GM18867 (cell line): Measurements from ENCODE around the gene PLCXD1.
"Not testable (repeated sequence)": the region's sequence is repeated elsewhere in the genome, so short reads cannot be mapped to it uniquely, and the experiment has no call there.

Source experiments
- ATAC-seq: cut with Tn5 transposase; IDR thresholded peaks from one replicate; pipeline ENCODE4 v1.9.1; 2021; ENCODE audit warnings: mild to moderate bottlenecking, moderate library complexity; ENCODE audit not compliant: unreplicated experiment

The PLCXD1 gene

DNA sequence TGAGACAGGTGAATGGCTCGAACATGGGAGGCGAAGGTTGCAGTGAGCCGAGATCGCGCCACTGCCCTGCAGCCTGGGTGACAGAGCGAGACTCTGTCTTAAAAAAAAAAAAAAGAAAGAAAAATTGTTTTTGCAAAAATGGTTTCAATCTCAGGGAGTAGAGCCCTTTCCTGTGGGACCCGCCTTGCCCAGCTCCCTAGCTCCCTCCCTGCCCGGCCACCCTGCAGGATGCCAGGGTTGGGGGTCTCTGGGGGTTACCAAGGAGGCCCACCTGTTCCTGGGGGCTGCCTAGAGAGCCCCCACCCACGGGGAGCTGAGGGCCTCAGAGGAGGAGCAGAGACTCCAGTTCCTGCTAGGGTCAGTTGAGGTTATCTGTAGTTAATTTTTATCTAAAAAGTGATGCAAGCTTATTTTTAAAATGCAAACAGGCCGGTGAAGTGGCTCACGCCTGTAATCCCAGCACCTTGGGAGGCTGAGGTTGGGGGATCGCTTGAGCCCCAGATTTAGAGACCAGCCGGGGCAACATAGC is 18.7 kb upstream of the PLCXD1 start:
- ATAC-seq: no peak

DNA sequence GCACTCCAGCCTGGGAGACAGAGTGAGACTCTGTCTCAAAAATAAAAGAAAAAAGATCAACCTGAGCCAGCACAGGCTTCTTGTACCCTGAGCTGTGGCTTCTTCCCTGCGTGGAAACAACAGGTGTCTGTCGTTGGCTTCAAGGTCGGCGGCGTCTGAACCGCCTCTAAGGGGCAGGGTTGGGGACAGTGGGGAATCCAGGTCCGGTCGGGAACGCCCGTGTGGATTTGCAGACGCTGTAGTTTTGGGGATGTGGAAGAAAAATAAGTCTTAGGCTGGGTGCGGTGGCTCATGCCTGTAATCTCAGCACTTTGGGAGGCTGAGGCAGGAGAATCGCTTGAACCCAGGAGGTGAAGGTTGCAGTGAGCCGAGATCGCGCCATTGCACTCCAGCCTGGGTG is 17.2 kb upstream of the PLCXD1 start:
- ATAC-seq: not testable (repeated sequence)

DNA sequence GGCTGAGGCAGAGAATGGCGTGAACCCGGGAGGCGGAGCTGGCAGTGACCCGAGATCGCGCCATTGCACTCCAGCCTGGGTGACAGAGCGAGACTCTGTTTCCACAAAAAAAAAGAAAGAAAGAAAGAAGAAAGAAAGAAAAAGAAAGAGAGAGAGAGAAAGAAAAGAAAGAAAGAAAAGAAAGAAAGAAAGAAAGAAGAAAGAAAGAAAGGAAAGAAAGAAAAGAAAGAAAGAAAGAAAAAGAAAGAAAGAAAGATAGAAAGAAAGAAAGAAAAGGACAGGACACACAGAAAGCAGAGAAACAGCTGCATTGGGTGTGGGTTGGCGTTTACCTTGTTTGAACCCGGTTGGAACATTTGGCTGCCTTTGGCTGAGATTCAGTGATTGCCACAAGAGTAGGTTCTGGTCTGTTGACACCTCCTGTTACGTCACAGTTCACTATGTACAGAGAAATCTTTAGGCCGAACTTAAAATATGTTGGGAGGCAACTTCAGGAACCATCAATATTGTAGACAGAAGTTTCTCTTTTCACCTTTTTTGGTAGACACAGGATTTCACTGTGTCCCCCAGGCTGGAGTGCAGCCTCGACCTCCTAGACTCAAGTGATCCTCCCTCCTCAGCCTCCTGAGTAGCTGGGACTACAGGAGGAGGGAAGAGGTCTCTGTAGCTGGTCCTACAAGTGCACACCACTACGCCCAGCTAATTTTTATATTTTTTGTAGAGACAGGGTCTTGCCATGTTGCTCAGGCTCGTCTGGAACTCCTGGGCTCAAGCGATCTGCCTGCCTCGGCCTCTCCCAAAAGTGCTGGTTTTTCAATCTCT is 16.3 kb upstream of the PLCXD1 start:
- no peak for ATAC-seq

DNA sequence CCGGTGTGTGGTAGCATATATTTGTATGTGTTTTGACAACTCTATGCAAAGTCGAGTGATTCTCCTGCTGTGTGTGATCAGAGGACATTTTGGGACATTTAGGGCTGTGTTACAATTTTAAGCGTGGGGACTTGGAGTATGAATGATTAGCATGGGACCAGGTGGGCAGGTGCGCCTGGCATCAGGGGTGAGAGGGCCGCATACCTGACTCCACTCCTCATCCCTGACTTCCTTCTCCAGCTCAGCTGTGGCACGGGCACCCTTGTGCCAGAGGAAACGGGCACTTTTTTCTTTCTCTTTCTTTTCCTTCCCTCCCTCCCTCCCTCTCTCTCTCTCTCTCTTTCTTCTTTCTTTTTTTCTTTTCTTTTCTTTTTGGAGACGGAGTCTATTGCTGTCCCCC is 15.7 kb upstream of the PLCXD1 start:
- no peak for ATAC-seq

DNA sequence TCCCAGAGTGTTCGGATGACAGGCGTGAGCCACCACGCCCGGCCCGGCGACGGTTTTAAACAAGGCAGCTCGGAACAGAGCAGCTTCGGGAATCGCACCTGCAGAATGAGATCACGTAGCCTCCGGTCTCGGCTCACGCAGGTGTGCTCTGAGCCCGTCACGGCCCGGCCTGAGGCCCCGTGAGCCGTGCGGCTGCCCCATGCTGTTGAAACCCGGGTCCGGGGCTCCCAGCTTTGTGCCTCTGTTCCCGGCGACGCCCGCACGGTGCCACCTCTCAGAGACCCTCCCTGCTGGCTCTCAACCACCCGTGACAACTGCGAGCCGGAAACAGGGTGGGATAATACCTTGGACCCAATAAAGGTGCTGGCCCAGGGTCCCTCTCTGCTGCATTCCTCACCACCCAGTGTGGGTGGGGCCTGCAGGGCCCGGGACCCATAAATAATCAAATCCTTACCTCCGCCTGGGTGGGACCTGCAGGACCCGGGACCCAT is 13.4 kb upstream of the PLCXD1 start:
- ATAC-seq: no peak

DNA sequence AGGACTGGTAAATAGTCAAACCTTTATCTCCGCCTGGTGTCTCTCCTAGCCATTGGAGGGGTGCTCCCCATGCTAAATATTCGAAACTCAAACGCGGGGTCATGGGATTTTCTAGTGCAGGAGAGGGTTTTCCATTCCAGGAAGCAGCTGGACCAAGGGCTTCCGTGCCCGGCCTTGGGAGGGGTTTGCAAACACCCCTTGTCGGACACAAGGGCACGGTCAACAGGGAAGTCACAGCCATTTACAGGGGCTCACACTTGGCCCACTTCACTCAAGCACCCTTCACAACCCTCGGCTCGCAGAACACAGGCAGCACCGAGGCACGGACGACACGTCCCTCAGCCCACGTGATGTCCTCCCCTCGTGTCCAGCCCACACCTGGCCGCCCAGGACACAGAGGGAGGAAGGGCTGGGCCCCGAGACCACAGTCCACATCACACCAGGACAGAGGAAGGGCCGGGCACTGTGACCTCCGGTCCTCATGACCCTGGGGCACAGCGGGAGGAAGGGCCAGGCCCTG is 10.3 kb upstream of the PLCXD1 start:
- ATAC-seq: no peak

DNA sequence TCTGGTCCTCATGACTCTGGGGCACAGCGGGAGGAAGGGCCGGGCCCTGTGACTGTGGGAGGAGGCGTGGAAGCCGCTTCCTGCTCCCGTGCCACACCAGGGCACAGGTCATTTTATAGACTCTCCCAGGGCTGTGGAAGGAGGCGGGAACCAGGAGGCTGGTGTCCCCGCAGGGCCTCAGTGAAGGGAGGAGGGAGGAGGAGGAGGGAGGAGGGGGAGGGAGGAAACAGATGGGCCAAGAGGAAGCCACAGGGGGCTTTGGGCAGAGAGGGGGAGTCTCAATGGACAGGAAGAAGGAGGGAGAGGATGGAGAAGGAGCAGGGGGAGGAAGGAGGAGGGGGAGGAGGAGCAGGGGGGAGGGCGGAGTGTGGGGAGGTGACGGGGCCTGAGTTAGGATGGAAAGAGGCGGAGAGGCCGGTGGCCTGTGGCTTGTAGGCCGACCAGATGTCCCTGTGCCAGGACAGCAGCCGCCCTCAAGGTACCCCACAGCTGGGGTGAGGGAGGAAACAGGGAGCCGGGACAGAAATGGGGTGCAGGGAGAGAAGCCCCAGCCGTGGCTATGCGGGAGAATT is 6.2 kb upstream of the PLCXD1 start:
- ATAC-seq: no peak

DNA sequence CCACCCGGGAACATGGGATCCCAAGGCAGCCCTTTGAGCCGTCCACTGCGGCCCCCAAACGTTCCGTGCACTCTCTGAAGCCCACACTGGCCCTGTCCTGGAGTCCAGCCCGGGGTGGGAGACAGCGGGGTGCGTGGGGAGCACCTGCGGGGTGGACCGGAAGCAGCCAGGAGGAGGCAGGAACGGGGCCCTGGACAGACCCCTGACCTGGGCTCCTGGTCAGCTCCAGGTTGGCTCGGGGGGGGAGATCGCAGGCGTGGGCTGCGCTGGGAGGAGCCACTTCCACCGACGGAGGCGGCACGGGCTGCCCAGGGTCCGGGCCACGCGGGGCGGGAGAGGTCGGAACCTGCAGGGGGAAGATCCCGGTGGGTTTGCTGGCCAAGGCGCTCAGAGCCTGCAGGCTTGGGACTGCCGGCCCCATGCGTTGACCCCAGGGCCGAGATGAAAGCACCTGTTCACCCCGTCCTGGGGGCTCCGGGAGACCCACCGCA is 5.7 kb upstream of the PLCXD1 start:
- ATAC-seq: peak; percentile 15

DNA sequence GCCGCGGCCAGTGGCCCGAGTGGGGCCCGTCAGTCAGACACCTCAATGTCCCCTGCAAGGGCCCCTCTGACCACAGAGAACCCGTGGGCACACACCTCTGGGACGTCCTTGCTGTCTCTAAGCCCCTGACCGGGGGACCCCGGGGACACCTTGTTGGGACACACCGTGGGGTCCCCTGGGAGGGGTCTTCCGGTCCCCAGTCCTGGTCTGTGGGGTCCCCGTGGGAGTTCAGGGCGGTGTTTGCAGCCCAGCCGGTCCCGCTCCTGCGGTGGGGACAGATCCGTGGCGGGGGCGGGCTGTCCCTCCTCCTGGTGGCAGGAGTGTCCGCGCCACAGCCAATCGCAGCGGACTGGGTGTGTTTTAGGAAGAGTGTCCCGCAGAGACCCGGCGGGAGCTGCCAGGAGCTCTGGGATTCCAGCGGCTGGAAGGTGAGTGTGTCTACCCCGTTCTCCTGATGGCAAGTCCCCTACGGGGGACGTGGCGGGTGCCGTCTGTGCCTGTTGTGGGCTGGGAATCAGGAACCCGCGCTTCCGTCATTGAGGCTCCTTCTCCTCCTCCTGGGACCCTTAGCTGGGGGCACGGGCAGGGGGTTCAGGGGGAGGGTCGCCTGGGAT is 5.1 kb upstream of the PLCXD1 start:
- ATAC-seq: peak; percentile 81

DNA sequence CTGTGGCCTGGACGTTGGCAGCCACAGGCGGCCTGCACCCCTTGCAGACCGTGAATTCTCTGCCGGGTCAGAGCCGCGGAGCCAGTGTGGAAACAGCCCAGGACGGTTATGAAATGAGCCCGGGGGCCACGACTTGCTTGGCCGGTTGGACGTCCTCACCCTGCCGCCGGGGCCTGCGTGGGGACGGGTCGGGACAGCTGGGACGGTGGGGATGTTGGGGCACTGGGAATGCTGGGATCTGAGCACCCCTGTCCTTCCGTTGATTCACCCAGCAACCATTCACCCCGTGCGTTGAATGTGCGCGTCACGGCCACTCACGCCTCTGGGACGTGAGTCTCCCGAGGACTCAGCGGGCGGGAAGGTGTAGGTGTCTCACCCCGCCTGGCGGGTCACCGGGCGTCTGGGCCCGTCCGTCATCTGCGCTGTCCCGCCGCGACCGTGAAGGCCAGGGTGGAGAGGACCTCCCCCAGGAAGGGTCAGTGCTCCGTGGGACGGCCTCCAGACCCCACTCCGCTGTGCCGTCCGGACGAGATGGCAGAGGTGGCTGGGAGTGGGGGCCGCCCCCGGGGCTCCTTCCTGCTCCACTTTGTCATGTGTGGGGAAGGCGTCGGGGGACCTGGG is 4.5 kb upstream of the PLCXD1 start:
- ATAC-seq: peak; percentile 35

DNA sequence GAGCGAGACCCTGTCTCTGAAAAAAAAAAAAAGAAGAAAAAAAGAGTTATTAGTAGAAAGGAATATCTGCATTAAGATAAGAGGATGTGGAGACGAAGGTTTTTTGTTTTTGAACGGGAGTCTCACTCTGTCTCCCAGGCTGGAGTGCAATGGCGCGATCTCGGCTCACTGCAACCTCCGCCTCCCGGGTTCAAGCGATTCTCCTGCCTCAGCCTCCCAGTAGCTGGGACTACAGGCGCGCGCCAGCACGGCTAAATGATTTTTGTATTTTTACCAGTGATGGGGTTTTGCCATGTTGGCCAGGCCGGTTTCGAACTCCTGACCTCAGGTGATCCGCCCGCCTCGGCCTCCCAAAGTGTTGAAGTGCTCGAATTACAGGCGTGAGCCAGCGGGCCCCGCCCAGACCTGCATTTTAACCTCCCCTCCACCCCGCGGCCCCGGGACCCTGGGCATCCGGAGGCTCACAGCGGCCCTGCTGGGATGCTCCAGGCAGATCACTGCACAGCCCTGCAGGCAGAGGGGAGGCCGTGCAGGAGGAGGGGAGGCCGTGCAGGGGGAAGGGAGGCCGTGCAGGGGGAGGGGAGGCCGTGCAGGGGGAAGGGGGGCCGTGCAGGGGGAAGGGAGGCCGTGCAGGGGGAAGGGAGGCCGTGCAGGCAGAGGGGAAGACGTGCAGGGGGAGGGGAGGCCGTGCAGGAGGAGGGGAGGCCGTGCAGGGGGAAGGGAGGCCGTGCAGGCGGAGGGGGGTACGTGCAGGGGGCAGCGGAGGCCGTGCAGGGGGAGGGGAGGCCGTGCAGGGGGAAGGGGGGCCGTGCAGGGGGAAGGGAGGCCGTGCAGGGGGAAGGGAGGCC is 1.2 kb upstream of the PLCXD1 start:
- ATAC-seq: not testable (repeated sequence)

DNA sequence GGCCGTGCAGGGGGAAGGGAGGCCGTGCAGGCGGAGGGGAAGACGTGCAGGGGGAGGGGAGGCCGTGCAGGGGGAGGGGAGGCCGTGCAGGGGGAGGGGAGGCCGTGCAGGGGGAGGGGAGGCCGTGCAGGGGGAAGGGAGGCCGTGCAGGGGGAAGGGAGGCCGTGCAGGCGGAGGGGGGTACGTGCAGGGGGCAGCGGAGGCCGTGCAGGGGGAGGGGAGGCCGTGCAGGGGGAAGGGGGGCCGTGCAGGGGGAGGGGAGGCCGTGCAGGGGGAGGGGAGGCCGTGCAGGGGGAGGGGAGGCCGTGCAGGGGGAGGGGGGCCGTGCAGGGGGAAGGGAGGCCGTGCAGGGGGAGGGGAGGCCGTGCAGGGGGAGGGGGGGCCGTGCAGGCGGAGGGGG is 459 bp upstream of the PLCXD1 start:
- ATAC-seq: not testable (repeated sequence)

DNA sequence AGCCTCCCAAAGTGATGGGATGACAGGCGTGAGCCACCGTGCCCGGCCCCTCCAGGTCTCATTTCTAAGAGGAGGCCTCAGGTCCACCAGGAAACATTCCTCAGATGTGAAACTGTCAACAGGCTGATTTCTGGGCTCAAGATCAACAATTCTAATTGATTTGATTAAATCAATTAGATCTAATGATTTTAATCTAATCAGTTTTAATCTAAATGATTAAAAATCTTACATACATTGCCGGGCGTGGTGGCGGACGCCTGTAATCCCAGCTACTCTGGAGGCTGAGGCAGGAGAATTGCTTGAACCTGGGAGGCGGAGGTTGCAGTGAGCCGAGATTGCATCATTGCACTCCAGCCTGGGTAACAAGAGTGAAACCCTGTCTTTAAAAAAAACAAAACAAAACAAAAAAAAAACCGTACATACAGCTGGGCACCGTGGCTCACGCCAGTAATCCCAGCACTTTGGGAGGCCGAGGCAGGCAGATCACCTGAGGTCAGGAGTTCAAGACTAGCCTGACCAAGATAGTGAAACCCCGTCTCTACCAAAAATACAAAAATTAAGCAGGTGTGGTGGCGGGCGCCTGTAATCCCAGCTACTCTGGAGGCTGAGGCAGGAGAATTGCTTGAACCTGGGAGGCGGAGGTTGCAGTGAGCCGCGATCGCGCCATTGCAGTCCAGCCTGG is 960 bp downstream of the PLCXD1 start:
- not testable (repeated sequence) for ATAC-seq

DNA sequence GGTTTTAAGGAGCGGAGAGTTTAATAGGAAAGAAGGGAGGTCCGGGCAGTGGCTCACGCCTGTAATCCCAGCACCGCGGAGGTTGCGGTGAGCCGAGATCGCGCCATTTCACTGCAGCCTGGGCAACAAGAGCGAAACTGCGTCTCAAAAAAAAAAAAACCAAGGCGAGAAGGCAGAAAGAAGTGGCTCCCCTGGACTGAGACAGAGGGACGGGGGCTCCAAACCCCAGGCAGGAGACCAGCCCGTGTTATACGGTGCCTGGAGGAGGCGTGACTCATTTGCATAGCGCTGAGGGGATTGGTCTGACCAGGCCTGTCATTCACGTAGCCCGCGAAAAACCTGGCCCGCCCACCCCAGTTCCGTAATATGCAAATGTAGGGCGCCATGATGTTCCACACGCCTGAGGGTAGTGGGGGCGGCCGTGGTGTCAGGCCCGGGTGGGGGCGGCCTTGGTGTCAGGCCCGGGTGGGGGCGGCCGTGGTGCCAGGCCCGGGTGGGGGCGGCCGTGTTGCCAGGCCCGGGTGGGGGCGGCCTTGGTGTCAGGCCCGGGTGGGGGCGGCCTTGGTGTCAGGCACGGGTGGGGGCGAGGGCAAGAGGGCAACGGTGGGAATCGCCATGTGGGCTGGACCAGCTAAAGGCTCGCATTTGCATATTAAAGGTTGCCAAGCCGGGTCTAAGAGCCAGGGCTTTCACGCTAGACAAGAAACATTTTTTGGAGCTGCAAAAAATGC is 2.1 kb downstream of the PLCXD1 start:
- ATAC-seq: peak; percentile 99

DNA sequence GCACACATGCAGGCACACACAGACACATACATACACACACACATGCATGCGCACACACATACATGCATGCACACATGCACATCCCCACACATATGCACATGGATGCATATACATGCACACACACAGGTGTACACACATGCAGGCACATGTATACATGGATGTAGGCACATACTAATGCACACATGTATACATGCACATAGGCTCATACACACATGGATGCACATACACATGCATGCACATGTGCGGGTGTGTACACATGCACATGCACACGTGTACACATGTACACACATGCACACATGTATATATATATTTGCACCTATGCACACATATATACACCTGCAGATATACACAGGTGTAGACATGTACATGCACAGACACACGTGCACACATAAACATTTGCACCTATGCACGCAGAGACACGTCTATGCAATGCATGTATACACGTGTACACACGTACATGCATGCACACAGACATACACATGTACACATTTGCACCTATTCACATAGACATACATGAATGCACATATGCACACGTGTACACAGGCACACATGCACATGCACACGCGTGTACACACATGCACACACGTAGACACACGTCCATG is 4.0 kb downstream of the PLCXD1 start:
- ATAC-seq: no peak

DNA sequence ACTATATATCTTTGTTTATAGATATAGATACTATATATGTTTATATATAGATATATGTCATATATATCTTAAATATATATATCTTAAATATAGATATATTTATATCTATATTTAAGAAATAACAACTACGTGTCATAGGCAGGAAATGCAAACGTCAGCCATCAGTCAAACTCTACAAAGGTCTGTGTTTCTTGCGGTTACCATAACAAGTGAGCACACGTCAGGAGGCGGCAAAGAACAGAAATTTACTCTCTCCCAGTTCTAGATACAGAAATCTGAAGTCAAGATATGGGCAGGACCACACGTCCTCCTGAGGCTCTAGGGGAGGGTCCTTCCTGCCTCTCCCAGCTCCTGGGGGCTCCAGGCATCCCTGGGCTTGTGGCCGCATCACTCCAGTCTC is 6.5 kb downstream of the PLCXD1 start:
- ATAC-seq: no peak

DNA sequence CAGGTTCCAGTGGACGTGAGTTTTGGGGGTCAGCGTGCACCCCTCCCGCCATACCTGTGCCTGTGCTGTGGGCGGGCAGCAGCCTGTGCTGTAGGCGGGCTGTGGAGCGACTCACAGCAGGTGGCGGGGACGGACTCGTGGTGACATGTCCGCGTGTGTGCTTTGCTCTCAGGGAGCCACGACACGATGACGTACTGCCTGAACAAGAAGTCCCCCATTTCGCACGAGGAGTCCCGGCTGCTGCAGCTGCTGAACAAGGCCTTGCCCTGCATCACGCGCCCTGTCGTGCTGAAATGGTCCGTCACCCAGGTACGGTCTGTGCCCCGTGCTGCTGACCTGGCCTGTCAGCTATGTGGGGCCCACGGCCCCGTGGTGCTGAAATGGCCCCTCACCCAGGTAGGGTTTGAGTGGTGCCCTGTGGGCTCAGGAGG is 7.4 kb downstream of the PLCXD1 start:
- ATAC-seq: no peak

DNA sequence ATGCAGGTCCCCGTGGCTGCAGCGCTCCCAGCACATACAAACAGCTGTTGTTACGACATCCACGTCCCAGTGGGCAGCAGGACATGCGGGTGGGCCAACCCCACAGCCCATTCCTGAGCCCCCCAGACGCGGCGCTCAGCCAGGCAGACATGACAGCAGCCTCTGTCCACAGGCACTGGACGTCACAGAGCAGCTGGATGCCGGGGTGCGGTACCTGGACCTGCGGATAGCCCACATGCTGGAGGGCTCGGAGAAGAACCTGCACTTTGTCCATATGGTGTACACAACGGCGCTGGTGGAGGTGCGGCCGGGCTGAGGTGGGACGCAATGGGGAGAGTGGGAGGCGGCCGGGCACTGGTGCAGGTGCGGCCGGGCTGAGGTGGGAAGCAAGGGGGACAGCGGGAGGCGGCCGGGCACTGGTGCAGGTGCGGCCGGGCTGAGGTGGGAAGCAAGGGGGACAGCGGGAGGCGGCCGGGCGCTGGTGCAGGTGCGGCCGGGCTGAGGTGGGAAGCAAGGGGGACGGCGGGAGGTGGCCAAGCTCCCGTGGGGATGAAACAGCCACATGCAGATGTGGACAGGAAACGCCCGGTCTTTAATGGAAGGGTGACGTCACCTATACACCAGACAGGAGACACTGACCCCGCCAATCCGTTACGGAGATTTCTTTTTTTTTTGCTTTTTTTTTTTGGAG is 9.4 kb downstream of the PLCXD1 start:
- no peak for ATAC-seq
